Measurements from ENCODE around the gene RFNG. TPM values are rescaled to one million over a fixed set of nuclear protein-coding genes. Genes with fewer than 3 reads are reported as not detected.

The RFNG gene
- total and polyA plus RNA-seq, 9 donors = 20.9 to 61.3 (median 44.7) TPM

- 85 to 88% (median 85%) methylated on average over 7 of the region's 7 CpGs for WGBS, 3 donors
- intact Hi-C loops (cut with DNase I) = loop anchor here in 1 of 4 donors (10.0 kb wide), 1 partner anchor 57 kb away; the partner anchor contains the start of genes GPS1 and RFNG
- Histone ChIP-seq H3K27ac (no peak overlapping the region), H3K4me1 (ENCODE audit: insufficient read depth) (peaks cover under 1% of the 10 kb centered on the region), H3K36me3 (no peaks in the 10 kb centered on the region), H3K4me3 (no peak overlapping the region), H3K27me3 (no peaks in the 10 kb centered on the region), H3K9me3 (no peaks in the 10 kb centered on the region)
- no peak for DNase-seq
- no peak for TF ChIP-seq POLR2A (IDR thresholded peaks at IDR 0.05)
- TF ChIP-seq EP300 (IDR thresholded peaks at IDR 0.05) = no peak
- TF ChIP-seq CTCF (IDR thresholded peaks at IDR 0.05) = no peak
These were observed 53.4 kb downstream of the RFNG start for GRCh38 chr17:81998212-81998611.

Other genes starting within 250 kb of the RFNG start
- gene GCGR, start 247.7 kb downstream of the RFNG start, total RNA-seq = not detected
- gene GCGR, start 247.7 kb downstream of the RFNG start, polyA plus RNA-seq = not detected
- 100 to 1,000 TPM in 3 of 7 donors, 10 to 100 TPM in 4; 81.1 to 135 (median 97.0) TPM for gene MCRIP1, start 218.5 kb downstream of the RFNG start, total RNA-seq
- gene MCRIP1, start 218.5 kb downstream of the RFNG start, polyA plus RNA-seq = 100 to 1,000 TPM in 1 of 2 donors, under 1 TPM in 1; 0.30 to 129 TPM
- not detected for gene PPP1R27, start 216.8 kb downstream of the RFNG start, total RNA-seq
- under 1 TPM in 1 of 2 donors, not detected in 1; 0.22 TPM for gene PPP1R27, start 216.8 kb downstream of the RFNG start, polyA plus RNA-seq
- gene P4HB, start 191.3 kb downstream of the RFNG start, total RNA-seq = 100 to 1,000 TPM; 230 to 435 (median 312) TPM
- 1,000 to 10,000 TPM in 1 of 2 donors, 100 to 1,000 TPM in 1; 222 to 2,080 TPM for gene P4HB, start 191.3 kb downstream of the RFNG start, polyA plus RNA-seq
- gene ARHGDIA, start 180.5 kb downstream of the RFNG start, total RNA-seq = 100 to 1,000 TPM in 6 of 7 donors, 10 to 100 TPM in 1; 52.0 to 455 (median 318) TPM
- gene ARHGDIA, start 180.5 kb downstream of the RFNG start, polyA plus RNA-seq = 100 to 1,000 TPM in 1 of 2 donors, 10 to 100 TPM in 1; 65.8 to 158 TPM
- gene ALYREF, start 160.2 kb downstream of the RFNG start, total RNA-seq = 100 to 1,000 TPM in 1 of 7 donors, 10 to 100 TPM in 6; 27.2 to 160 (median 58.5) TPM
- gene ALYREF, start 160.2 kb downstream of the RFNG start, polyA plus RNA-seq = 10 to 100 TPM; 14.2 to 34.1 TPM
- 100 to 1,000 TPM in 1 of 7 donors, 10 to 100 TPM in 6; 49.4 to 135 (median 81.0) TPM for gene ANAPC11, start 160.1 kb downstream of the RFNG start, total RNA-seq
- 100 to 1,000 TPM in 1 of 2 donors, 1 to 10 TPM in 1; 6.1 to 132 TPM for gene ANAPC11, start 160.1 kb downstream of the RFNG start, polyA plus RNA-seq
- gene NPB, start 149.6 kb downstream of the RFNG start, total RNA-seq = 1 to 10 TPM in 5 of 7 donors, under 1 TPM in 2; 0.67 to 3.1 (median 1.4) TPM
- gene NPB, start 149.6 kb downstream of the RFNG start, polyA plus RNA-seq = 1 to 10 TPM in 1 of 2 donors, under 1 TPM in 1; 0.43 to 1.3 TPM
- 10 to 100 TPM; 12.6 to 71.4 (median 25.7) TPM for gene PCYT2, start 140.4 kb downstream of the RFNG start, total RNA-seq
- 10 to 100 TPM; 20.6 to 29.7 TPM for gene PCYT2, start 140.4 kb downstream of the RFNG start, polyA plus RNA-seq
- 10 to 100 TPM; 12.6 to 17.7 (median 15.5) TPM for gene SIRT7, start 133.6 kb downstream of the RFNG start, total RNA-seq
- gene SIRT7, start 133.6 kb downstream of the RFNG start, polyA plus RNA-seq = 10 to 100 TPM in 1 of 2 donors, 1 to 10 TPM in 1; 3.4 to 15.2 TPM
- 10 to 100 TPM; 10.6 to 21.1 (median 16.3) TPM for gene MAFG, start 124.1 kb downstream of the RFNG start, total RNA-seq
- gene MAFG, start 124.1 kb downstream of the RFNG start, polyA plus RNA-seq = 10 to 100 TPM in 1 of 2 donors, 1 to 10 TPM in 1; 9.5 to 11.8 TPM
- 100 to 1,000 TPM in 1 of 7 donors, 10 to 100 TPM in 2, 1 to 10 TPM in 4; 1.5 to 119 (median 9.4) TPM for gene PYCR1, start 114.5 kb downstream of the RFNG start, total RNA-seq
- 1 to 10 TPM; 6.1 to 8.1 TPM for gene PYCR1, start 114.5 kb downstream of the RFNG start, polyA plus RNA-seq
- gene MYADML2, start 104.6 kb downstream of the RFNG start, total RNA-seq = not detected
- not detected for gene MYADML2, start 104.6 kb downstream of the RFNG start, polyA plus RNA-seq
- gene NOTUM, start 90.6 kb downstream of the RFNG start, total RNA-seq = under 1 TPM in 3 of 7 donors, not detected in 4; 0.20 to 0.36 (median 0.24) TPM
- under 1 TPM in 1 of 2 donors, not detected in 1; 0.05 TPM for gene NOTUM, start 90.6 kb downstream of the RFNG start, polyA plus RNA-seq
- 10 to 100 TPM; 18.0 to 39.9 (median 25.8) TPM for gene ASPSCR1, start 74.2 kb downstream of the RFNG start, total RNA-seq
- 10 to 100 TPM in 1 of 2 donors, 1 to 10 TPM in 1; 1.6 to 24.3 TPM for gene ASPSCR1, start 74.2 kb downstream of the RFNG start, polyA plus RNA-seq
- gene CENPX, start 28.9 kb downstream of the RFNG start, total RNA-seq = 10 to 100 TPM; 27.5 to 59.7 (median 35.3) TPM
- gene CENPX, start 28.9 kb downstream of the RFNG start, polyA plus RNA-seq = 10 to 100 TPM in 1 of 2 donors, 1 to 10 TPM in 1; 3.3 to 68.8 TPM
- gene LRRC45, start 28.5 kb downstream of the RFNG start, total RNA-seq = 10 to 100 TPM in 1 of 7 donors, 1 to 10 TPM in 6; 3.5 to 16.4 (median 7.1) TPM
- 1 to 10 TPM in 1 of 2 donors, under 1 TPM in 1; 0.67 to 8.0 TPM for gene LRRC45, start 28.5 kb downstream of the RFNG start, polyA plus RNA-seq
- gene RAC3, start 20.1 kb downstream of the RFNG start, total RNA-seq = 1 to 10 TPM; 1.2 to 7.8 (median 3.3) TPM
- gene RAC3, start 20.1 kb downstream of the RFNG start, polyA plus RNA-seq = 1 to 10 TPM in 1 of 2 donors, under 1 TPM in 1; 0.40 to 5.8 TPM
- gene DCXR, start 14.1 kb downstream of the RFNG start, total RNA-seq = 100 to 1,000 TPM in 6 of 7 donors, 10 to 100 TPM in 1; 87.6 to 217 (median 131) TPM
- gene DCXR, start 14.1 kb downstream of the RFNG start, polyA plus RNA-seq = 100 to 1,000 TPM in 1 of 2 donors, 10 to 100 TPM in 1; 16.7 to 144 TPM
- gene GPS1, start 87 bp upstream of the RFNG start, total RNA-seq = 10 to 100 TPM; 48.8 to 96.2 (median 80.1) TPM
- 10 to 100 TPM; 12.4 to 77.8 TPM for gene GPS1, start 87 bp upstream of the RFNG start, polyA plus RNA-seq
- gene DUS1L, start 14.0 kb upstream of the RFNG start, total RNA-seq = 10 to 100 TPM; 40.1 to 72.4 (median 67.7) TPM
- gene DUS1L, start 14.0 kb upstream of the RFNG start, polyA plus RNA-seq = 10 to 100 TPM; 15.0 to 62.5 TPM
- 100 to 1,000 TPM in 1 of 7 donors, 10 to 100 TPM in 5, 1 to 10 TPM in 1; 9.8 to 168 (median 53.8) TPM for gene FASN, start 46.4 kb upstream of the RFNG start, total RNA-seq
- 10 to 100 TPM in 1 of 2 donors, 1 to 10 TPM in 1; 1.3 to 16.0 TPM for gene FASN, start 46.4 kb upstream of the RFNG start, polyA plus RNA-seq
- gene CCDC57, start 161.0 kb upstream of the RFNG start, total RNA-seq = 10 to 100 TPM; 22.9 to 65.0 (median 41.9) TPM
- gene CCDC57, start 161.0 kb upstream of the RFNG start, polyA plus RNA-seq = 10 to 100 TPM in 1 of 2 donors, 1 to 10 TPM in 1; 7.7 to 22.2 TPM
- gene SLC16A3, start 177.2 kb upstream of the RFNG start, total RNA-seq = 10 to 100 TPM; 10.5 to 23.2 (median 18.0) TPM
- 1 to 10 TPM; 3.5 to 5.0 TPM for gene SLC16A3, start 177.2 kb upstream of the RFNG start, polyA plus RNA-seq
- gene CSNK1D, start 221.9 kb upstream of the RFNG start, total RNA-seq = 100 to 1,000 TPM in 5 of 7 donors, 10 to 100 TPM in 2; 46.0 to 160 (median 121) TPM
- gene CSNK1D, start 221.9 kb upstream of the RFNG start, polyA plus RNA-seq = 100 to 1,000 TPM in 1 of 2 donors, 10 to 100 TPM in 1; 81.2 to 134 TPM